ENCODE data around the gene ITIH5.

ITIH5 gene

DNA sequence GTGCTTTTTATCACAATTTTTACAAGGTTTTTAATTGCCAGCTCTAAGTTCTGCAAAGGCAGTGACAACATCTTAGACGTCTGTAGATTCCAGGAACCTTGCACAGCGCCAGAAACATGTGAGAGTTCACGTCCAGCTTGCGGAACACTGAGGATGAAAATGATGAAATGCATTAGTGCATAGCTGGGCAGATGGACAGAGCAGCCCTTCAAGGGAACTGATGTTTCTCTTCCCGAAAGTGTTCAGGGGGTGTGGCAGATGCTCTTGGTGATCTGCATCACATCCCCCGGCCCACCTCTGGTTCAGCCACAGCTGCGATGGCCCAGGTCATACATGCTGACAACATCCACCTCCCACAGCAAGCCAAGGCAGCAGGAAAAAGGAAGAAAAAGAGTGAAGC lies 40.9 kb downstream of the ITIH5 start:
- no peak for DNase-seq

DNA sequence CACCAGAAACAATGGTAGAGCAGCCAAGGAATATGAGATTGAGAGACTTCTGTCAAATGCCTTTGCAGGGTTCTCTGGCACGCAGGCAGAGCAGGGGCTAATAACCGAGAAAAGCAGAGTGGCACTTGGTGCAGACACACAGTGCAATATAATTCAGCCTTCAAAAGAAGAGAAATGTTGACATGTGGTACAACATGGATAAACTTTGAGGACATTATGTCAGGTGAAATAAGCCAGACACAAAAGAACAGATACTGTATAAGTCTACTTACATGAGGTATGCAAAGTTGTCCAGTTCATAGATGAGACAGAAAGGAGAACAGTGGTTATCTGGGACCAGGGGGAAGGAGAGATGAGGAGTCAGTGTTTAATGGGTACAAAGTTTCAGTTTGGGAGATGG lies 41.8 kb downstream of the ITIH5 start:
- DNase-seq = no peak

GRCh38 chr10:7622969-7623368 lies 43.8 kb downstream of the ITIH5 start:
- no peak for DNase-seq

- no peak for DNase-seq
Measured at GRCh38 chr10:7618461-7618860, 48.3 kb downstream of the ITIH5 start.

GRCh38 chr10:7611909-7612308 lies 54.9 kb downstream of the ITIH5 start:
- no peak for DNase-seq

GRCh38 chr10:7610651-7611389 lies 55.9 kb downstream of the ITIH5 start:
- DNase-seq = no peak

DNA sequence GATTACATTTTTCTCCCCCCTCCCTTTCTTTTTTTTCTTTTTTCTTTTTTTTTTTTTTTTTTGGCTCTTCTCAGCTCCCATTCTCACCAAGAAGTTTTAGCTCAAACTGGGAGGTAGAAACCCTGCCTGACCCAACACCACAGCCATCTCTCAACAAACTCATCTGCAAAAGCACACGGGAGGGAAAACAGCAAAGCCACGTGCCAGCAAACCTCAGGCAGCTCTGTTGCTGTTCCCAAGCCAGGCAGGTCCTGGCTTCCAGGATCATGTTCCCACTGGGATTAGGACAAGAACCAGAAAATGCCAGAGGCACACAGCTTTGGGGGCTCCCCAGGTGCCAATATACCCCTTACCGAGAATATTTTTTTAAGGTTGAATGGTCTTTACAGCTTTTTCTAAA lies 56.7 kb downstream of the ITIH5 start:
- no peak for DNase-seq

- no peak for DNase-seq
Measured at GRCh38 chr10:7609556-7609955, 57.2 kb downstream of the ITIH5 start.

- DNase-seq = no peak
Measured at GRCh38 chr10:7608001-7608400, 58.8 kb downstream of the ITIH5 start.

DNA sequence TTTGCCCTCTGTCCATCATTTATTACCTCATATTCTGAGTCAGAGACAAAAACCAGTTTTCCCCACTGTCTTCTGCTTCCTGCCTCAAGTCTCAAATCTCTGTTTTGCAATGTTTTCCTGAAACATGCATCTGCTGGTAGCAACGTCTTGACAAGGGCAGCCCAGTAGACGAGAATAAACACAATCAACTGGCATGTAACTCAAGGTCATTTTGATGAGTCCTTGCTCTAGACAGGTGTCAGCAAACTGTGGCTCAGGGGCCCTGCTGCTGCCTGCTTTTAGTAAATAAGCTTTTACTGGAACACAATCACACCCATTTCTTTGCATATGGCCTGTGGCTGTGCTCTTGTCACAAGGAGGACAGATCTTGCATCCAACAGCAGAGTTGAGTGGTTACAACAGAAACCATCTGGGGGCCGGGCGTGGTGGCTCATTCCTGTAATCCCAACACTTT lies 59.8 kb downstream of the ITIH5 start:
- DNase-seq = no peak

DNA sequence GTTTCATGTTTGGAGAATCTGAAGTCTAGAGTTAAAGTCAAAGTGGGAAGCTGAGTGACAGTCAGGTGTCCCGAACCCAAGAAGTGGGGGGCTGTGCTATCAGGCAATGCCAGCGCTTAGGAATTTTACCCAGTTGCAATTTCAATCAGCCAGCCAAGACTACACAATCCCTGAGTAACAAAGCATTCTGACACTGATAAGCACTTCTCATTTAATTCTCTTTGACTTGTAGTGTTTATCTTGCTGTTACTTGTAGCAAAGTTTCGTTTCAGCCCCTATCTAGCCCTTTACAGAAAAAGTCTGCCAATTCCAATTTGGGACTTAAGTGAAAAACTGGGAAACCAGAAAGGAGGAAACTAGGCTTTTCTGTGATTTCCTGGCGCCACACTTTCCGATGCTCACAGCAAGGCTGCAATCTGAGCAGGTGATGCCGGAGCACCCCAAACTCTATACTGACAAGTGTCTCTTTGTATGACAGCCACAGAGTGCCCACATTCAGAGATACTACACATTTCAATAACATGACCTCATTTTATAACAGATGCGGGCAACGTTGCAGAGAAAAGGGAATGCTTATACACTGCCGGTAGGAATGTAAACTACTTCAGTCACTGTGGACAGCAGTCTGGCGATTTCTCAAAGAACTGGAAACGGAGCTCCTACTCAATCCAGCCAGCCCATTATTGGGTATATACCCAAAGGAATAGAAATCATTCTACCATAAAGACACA lies 61.0 kb downstream of the ITIH5 start:
- no peak for DNase-seq

DNA sequence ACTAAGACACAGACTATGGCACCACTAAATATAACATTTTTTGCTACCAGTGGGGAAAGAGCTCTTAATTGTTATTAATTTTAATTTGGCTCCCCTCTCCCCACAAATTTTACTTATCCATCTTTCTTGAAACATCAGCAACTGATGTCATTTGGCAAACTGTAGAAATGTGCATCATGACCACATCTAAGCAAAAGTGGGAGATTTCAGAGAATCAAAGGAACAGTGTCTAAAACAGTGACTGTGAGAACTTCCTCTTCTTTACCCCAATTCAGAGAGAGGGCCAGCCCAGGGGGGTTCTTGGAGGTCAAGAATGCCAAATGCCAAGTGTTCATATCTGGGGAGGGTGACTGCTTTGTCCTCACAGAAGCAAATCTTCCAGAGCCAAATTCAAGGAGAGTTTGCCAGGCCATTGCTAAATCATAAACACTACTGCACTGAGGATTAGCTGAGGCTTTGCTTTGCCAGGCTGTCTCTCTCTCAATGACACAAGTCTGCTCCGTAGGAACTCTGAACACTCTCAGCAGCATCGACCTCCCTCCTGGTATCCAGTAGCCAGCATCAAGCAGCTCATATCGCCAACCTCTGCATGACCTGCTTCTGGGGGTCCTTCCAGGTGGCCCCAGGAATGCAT lies 65.6 kb downstream of the ITIH5 start:
- no peak for DNase-seq

GRCh38 chr10:7598771-7599170 lies 68.0 kb downstream of the ITIH5 start:
- DNase-seq = no peak

DNA sequence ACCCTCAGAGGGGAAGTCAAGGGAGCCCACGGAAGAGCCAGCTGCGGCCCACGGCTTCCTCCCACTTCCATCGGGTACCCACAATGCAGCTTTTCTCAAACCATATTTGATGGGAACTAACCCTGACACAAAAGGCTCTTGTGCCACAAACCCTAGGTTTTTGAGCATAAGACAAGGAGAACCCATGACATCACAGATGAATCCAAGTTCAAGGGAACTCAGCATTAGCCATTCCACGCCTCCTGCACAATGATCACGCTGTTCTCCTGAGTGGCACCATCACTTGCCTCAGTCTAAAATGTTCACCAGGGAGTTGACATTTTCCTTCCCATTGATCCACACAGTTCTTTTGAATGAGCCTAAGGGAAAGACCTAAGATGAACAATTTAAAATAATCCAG lies 70.4 kb downstream of the ITIH5 start:
- DNase-seq = no peak

- no peak for DNase-seq
Measured at GRCh38 chr10:7593905-7594304, 72.9 kb downstream of the ITIH5 start.

GRCh38 chr10:7593063-7593462 lies 73.7 kb downstream of the ITIH5 start:
- no peak for DNase-seq

DNA sequence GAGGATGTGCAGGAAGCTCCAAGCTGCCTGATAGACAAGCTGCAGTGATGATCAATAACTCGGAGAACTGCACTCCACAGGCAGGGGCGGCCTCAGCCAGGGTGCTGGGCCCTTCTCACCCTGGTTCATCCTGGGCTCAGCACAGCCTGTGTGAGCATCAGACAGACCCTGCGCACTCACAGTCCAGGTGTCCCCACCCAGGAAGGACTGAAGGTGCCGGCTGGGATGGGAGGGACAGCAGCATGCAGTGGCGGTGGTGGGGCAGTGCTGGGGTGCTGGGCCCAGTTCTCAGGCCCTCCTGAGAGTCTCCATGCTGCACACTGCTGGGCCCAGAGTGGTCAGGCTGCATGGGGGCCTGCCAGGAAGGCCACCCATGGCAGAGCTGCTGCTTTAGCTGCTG lies 74.1 kb downstream of the ITIH5 start:
- DNase-seq = no peak

GRCh38 chr10:7590271-7590670 lies 76.5 kb downstream of the ITIH5 start:
- DNase-seq = no peak

- DNase-seq = no peak
Measured at GRCh38 chr10:7589748-7590147, 77.0 kb downstream of the ITIH5 start.

DNA sequence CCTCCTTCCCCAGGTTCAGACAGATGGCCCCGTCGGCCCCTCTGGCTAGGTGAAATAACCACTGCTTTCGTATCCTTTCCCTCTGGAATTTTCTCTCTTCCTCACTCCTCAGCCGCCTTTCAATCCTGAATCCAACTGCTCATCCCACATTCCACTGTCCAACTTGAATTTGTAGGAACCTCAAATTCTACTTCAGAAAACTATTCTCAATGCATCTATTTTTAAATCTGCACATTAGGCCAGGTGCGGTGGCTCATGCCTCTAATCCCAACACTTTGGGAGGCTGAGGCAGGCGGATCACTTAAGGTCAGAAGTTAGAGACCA lies 78.9 kb downstream of the ITIH5 start:
- no peak for DNase-seq

GRCh38 chr10:7587168-7587864 lies 79.5 kb downstream of the ITIH5 start:
- no peak for DNase-seq

GRCh38 chr10:7585228-7585627 lies 81.5 kb downstream of the ITIH5 start:
- DNase-seq = no peak

- DNase-seq = no peak
Measured at GRCh38 chr10:7583626-7584025, 83.1 kb downstream of the ITIH5 start.

DNA sequence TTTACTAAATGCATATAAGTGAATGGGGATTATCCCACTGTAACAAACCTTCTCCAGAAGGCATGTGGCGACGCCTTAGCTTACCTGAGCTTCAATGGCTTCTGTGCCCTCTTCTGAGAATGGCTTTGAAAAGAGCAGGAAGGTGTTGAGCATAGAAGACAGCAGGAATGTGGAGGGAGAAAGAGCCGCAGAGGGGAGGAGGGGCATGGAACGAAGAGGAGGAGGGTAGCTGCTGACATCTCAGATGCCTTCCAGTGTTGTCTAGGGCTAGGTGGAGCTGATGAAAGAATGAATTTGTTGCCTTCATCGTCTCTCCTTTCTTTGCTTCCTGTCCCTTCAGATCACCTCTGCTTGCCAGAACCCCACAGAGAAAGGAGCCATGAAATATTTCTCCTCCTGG lies 86.2 kb downstream of the ITIH5 start:
- DNase-seq = no peak

Measured in NCI-H748 treated with DMSO at 0.1 percent for 48 hours (cell line).